DLD1 (cell line): ENCODE data around the gene CYP4F12.
"Not testable (repeated sequence)": the region's sequence is repeated elsewhere in the genome, so short reads cannot be mapped to it uniquely, and the experiment has no call there.

Experiments used
- in situ Hi-C: cut with HindIII; loops from 2 replicates; pipeline ENCODE4 v1.10.0; 2017; ENCODE audit warnings: low sequenced_read_pairs

Gene CYP4F12

DNA sequence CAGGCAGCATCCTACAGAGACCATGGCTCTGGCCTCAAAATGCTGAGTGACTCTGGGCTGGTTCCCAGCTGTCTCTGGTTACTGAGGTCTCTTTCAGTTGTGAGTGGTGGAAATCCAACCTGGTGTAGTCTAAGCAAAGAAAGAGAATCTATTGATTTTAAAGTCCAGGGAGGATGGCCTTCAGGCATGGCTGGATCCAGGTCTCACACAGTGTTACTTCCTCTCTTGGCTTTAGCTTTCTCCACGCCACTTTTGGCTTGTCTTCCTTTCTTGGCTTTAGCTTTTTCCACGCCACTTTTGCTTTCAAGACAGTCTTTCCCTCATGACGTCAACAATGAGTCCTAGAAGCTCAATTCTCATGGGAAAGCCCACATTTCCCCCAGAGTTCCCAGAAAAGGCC, 28.1 kb upstream of the CYP4F12 start:
- in situ Hi-C loops: loop anchor here (5.0 kb wide), 1 partner anchor 42 kb away; no protein-coding TSS in a partner anchor

DNA sequence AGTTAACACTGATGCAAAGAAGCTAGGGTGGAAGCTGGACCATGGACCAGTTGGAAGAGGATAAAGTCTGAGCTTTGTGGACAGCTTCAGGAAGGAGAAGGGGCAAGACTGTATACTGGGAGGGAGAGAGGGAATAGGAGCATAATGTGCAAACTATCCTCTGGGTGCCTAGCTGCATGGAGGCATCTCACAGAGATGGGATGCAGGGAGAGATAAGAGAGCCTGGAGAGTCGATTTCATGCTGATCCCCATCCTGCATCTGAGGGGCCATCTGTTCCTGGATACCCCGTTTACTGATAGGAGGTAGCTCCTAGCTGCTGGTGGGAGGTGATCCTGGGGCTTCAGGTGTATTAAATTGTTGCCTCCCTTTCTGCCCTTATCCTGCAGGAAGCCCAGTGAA, 23.4 kb upstream of the CYP4F12 start:
- in situ Hi-C loops: no loop called here

DNA sequence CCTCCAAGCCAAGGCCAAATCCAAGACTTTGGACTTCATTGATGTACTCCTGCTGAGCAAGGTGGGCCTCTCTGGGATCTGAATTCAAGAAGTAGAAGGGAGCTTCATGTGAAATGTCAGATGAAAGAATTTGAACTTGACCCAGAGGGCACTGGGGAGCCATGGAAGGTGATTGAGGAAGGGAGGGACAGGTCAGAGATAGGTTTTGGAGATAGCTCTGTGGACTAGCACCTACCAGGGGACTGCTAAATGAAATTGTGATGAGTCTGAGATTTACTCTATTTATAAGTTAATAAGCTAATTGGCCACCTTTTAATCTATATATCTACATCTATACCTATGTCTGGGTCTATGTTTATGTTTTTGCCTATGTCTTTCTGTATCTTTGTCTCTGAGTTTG, 22.8 kb upstream of the CYP4F12 start:
- in situ Hi-C loops: not testable (repeated sequence)

DNA sequence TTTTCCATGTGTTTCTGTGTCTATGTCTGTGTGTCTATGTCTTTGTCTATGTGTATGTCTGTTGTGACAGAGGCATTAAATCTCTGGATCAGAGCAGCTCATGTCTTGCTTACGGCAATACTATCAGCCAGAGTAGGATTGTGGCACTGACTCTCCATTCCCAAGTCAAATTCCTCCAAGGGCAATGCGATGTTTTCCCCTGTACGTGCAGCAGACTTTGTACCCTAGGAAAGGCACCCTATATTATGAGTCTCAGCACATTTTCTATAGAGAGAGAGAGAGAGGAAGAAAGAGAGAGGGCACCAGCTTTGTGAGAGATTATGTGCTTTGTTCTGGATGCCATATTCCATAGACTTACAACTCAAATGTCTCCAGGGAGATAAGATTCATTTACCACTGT, 21.1 kb upstream of the CYP4F12 start:
- in situ Hi-C loops: no loop called here

DNA sequence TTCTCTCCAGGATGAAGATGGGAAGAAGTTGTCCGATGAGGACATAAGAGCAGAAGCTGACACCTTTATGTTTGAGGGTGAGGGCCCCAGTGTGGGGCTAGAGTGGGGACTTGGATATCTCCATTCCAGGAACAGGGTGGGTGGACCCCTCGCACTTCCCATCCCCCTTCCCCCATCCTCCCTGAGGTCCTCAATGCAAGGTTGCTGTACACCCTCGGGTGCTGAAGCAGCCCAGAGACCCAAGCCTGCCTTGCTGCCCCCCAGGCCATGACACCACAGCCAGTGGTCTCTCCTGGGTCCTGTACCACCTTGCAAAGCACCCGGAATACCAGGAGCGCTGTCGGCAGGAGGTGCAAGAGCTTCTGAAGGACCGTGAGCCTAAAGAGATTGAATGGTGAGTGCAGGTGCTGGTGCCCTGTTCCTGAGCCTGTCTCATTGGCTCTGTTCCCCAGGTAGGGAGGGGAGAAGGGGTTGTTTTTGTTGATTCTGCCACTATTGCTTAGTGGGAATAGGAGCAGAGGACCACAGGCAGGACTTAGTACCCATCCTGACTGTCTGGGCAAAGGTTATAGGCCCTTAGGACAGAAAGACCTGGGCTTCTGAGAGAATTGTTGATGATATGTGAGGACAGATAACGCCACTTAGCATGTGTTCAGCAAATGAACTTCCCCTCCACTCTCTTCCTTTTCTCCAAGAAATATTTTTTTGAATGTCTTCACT, 20.2 kb upstream of the CYP4F12 start:
- in situ Hi-C loops: no loop called here

DNA sequence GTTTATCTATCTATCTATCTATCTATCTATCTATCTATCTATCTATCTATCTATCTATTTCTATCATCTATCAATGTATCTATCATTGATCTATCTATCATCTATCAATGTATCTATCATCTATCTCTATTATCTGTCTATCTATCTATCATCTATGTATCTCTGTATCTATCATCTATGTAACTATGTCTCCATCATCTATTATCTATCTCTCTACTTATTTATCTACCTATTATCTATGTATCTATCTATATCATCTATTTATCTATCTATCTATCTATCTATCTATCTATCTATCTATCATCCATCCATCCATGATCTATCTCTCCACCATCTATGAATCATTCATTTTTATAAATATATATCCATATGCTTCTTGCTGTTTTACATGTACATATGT, 16.4 kb upstream of the CYP4F12 start:
- in situ Hi-C loops: no loop called here

DNA sequence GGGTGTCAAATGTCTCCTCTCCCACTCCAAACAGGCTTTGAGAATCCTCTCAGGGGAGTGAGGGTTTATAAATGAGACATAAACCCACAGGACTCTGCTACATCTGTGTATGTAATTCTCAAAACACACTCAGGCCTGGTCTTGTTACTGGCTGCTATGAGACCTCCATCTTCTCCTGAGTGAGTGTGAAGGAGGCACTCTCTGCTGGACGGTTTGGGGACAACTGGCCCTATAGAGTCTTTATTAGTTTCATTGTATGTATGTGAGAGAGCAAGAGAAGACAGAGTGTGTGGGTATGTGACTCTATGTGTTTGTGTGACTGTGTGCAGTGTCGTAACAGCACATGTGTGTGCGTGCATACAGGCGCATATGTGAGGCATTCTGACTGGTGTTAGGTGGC, 9.6 kb upstream of the CYP4F12 start:
- in situ Hi-C loops: no loop called here

DNA sequence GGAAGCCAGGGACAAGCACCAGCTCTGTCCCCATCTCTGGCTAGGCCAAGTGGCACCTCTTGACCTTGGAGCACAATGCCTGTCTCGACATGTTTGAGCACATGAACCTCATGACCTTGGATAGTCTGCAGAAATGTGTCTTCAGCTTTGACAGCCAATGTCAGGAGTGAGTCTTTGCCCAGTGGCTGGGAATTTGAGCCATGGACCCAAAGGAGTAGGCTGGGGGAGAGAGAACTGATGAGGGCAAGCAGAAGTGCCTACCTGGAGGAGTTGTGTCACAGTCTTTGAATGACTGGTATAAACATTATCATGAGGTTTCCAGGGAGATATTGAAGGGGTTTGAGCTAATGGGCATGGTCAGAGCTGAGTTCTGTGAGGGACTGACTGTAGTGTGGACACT, 6.7 kb upstream of the CYP4F12 start:
- in situ Hi-C loops: no loop called here

DNA sequence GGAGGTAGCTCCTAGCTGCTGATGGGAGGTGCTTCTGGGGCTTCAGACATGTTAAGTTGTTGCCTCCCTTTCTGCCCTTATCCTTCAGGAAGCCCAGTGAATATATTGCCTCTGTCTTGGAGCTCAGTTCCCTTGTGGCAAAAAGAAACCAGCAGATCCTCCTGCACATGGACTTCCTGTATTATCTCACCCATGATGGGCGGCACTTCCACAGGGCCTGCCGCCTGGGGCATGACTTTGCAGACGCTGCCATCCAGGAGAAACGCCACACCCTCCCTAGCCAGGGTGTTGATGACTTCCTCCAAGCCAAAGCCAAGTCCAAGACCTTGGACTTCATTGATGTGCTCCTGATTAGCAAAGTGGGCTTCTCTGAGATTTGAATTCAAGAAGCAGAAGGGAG, 6.0 kb upstream of the CYP4F12 start:
- in situ Hi-C loops: no loop called here

DNA sequence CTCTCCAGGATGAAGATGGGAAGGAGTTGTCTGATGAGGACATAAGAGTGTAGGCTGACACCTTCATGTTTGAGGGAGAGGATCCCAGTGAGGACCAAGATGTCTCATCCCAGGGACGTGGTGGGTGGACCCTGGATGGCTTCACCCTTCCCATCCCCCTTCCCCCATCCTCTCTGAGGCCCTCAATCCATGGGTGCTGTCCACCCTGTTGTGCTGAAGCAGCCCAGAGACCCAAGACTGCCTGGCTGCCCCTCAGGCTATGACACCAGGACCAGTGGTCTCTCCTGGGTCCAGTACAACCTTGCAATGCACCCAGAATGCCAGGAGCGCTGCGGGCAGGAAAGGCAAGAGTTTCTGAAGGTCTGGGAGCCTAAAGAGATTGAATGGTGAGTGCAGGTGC, 3.4 kb upstream of the CYP4F12 start:
- in situ Hi-C loops: no loop called here

DNA sequence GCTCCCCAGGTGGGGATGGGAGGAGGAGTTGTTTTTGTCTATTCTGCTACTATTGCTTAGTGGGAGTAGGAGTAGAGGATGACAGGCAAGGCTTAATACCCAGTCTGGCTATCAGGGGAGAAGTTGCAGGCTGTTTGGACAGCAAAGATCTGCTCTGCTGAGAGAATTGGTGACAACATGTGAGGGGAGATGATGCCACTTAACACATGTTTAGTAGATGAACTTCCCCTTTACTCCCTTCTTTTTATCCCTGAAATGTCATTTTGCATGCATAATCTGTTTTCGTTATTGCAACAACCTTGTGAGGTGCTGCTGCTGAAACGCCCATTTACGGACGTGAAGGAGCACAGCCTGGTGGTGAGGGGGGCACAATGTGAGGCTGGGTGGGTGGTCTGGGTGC, 3.0 kb upstream of the CYP4F12 start:
- in situ Hi-C loops: no loop called here

DNA sequence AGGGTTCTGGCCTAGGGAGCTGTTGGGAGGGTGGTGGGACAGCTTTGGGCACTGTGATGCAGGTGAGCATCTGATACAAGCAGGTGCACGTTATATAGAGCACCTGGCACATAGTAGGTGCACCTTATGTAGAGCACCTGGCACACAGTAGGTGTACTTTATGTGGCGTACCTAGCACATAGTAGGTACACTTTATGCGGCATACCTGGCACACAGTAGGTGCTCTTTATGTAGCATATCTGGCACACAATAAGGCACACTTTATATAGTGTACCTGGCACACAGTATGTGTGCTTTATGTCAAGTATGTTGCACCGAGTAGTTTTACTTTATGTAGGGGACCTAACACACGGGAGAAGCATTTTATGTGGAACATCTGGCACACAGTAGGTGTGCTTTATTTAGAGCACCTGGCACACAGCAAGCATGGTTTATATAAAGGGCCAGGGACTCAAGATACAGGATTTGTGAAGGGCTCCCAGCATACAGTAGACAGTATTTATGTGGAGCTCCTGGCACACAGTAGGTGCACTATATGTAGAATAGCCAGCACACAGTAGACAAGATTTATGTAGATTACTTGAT, 1.6 kb upstream of the CYP4F12 start:
- in situ Hi-C loops: no loop called here

DNA sequence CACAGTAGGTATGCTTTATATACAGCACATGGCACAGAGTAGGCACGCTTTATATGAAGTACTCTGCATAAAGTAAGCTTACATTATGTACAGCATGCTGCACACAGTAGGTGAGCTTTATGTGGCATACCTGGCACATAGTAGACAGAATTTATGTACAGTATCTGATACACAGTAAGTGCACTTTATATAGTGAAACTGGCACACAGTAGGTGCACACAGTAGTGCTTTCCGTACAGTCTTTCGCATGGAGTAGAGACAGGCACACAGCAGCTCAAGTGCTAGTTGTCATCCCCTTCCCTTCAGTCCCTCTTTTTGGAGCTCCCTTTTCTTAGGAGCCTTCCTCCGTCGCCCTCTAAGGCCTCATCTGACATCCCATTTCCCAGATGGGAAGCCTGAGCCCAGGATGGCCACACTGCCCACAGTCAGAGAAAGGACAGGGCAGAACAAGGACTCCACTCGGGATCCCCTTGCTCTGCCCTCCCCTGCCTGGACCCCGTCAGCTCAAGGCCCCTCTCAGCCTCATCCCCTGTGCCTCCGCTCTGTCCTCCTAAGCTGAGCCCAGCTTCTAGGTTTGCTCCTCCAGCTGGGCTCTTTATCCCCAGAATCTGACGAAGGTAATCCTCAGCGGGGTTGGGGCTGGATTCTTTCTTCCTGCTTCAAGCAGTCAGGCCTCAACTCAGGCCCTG, 852 bp upstream of the CYP4F12 start:
- in situ Hi-C loops: no loop called here

DNA sequence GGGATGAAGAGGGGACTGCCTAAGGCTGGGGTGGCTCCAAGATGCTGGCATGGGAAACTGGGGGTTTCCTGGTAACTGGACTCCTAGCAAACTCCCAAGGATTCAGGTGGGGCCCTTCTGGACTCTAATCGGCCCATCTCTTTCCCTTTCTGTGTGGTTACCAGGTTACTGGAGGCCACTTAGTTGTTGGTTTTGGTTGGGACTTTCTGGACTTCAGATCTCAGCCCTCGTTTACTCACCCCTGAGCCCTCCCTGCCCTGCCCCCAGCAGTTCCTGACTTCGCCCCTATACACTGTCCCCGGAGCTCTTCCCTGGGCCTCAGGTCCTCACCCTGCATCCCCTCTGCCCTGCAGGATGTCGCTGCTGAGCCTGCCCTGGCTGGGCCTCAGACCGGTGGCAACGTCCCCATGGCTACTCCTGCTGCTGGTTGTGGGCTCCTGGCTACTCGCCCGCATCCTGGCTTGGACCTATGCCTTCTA, 328 bp downstream of the CYP4F12 start:
- in situ Hi-C loops: no loop called here

DNA sequence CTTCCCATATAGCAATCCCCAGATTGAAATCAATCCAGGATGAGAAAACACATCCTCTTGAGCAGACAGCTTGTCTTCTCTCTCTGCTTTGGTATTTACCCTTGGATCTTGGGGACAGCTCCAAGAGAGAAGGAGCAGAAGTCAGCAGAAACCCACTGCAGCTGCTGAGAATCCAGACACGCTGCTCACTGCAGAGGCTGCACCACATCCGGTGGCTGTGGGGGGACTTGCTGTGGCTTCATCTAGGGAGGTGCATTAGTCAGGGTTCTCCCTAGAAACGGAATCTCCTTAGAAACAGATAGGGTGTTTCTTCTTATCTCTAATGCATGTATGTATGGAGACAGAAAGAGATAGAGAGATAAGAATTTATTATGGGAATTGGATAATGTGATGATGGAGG, 2.7 kb downstream of the CYP4F12 start:
- in situ Hi-C loops: no loop called here

DNA sequence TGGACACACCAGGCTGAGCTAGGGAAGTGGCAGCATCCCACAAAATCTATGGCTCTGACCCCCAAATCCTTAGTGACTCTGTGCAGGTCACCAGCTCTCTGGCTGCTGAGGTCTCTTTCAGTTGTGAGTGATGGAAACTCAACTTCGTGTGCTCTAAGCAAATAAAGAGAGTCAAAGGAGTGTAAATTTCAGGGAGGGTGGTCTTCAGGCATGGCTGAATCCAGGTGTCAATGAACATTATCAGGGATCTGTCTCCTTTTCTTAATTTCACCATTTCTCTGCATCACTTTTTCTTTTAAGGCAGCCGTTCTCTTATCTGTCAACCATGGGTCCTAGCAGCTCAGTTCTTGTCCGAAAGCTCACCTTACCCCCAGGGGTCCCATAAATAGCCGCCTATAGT, 6.2 kb downstream of the CYP4F12 start:
- in situ Hi-C loops: no loop called here

DNA sequence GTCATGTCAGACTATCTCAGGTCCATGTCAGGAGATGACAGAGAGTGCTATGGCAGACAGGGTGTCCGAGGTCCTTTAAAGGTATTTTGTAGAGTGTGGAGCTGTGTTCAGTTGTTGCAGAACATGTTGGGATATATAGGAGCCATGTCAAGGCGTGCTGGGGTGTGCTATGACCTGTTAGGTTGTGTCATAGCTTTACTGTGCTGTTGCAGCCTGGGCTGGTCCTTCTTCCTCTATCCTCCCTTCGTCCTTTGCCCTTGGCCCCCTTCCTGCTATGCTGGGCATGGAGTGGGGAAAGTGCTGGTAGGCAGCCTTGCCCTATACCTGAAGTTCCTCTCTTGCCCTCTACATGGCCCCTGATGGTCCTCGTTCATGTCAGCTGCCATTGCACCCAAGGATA, 7.0 kb downstream of the CYP4F12 start:
- in situ Hi-C loops: not testable (repeated sequence)

DNA sequence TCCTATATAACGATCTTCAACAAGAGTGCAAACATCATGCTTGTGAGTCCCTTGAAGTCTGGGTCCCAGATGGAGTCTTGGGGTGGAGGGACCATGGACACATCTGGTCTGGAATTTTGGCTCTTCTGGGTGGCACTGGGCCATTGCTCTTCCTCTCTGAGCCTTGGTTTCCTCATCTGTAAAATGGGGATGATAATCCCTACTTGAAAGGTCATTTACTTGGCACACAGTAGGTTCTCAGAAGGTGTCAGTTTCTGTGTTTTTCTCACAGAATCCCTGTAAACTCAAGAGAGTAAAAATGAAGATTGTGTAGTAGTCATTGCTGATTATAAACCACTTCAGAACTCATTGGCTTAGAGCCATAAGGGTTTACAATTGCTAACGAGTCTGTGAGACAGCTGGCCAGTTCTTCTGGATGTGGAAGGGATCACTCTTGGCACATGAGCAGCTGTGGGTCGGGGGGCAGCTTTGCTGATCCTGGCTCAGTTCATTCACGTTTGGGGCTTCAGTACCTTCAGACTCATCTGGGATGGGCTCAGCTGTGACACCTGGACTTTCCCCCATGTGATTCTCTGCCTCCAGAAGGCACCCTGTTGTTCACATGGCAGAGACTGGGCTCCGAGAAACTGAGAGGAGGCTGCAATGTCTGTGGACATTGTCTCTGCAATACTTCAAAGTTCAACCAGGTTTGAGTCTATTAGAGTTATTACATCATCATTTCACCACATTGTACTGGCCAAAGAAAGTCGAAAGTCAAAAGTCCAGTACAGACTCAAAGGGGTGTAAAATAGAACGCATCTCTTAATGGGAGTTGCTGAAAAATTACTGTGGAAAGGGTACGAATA, 7.8 kb downstream of the CYP4F12 start:
- in situ Hi-C loops: no loop called here

DNA sequence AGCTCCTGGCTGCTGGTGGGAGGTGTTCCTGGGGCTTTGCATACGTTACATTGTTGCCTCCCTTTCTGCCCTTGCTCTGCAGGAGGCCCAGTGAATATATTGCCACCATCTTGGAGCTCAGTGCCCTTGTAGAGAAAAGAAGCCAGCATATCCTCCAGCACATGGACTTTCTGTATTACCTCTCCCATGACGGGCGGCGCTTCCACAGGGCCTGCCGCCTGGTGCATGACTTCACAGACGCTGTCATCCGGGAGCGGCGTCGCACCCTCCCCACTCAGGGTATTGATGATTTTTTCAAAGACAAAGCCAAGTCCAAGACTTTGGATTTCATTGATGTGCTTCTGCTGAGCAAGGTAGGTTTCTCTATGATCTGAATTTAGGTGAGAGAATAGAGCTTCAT, 10.5 kb downstream of the CYP4F12 start:
- in situ Hi-C loops: no loop called here

DNA sequence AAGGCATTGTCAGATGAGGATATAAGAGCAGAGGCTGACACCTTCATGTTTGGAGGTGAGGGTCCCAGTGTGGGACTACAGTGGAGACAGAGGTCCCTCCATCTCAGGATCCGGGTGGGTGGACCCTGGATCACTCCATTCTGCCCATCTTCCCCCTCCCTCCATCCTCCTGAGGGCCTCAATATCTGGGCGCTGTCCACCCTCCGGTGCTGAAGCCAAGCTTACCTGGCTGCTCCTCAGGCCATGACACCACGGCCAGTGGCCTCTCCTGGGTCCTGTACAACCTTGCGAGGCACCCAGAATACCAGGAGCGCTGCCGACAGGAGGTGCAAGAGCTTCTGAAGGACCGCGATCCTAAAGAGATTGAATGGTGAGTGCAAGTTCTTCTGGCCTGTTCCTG, 11.9 kb downstream of the CYP4F12 start:
- in situ Hi-C loops: loop anchor here (5.0 kb wide), 1 partner anchor 43 kb away; the partner anchor contains the start of gene CYP4F3

DNA sequence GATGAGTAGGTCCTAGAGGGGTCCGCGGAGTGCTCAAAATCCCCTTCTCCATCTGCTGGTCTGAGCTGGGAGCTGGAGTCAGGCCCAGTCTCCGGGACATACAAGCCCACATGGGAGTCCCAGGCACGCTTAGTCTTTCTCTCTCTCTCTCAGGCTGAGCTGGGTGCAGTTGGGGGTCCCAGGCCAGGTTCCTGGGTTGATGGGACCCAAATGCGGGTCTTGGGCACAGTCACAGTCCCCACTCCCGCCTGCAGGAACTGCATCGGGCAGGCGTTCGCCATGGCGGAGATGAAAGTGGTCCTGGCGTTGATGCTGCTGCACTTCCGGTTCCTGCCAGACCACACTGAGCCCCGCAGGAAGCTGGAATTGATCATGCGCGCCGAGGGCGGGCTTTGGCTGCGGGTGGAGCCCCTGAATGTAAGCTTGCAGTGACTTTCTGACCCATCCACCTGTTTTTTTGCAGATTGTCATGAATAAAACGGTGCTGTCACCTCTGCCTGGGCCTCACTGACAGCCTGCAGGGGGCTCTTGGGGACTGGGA, 23.8 kb downstream of the CYP4F12 start:
- in situ Hi-C loops: no loop called here
